Uterus (tissue), 4 donors: ENCODE data around the gene RGS11. TPM values are rescaled to one million over a fixed set of nuclear protein-coding genes. Genes with fewer than 3 reads are reported as not detected.

Experiments used
- DNase-seq, 2 donors: peaks; one replicate each; pipeline ENCODE4 v3.0.0-alpha.2; 2019 to 2020
- H3K27ac ChIP-seq, 2 donors: fragments of 200-600 bp; sonication (generic); 1 replicate in 1 of 2; 2 replicates in 1 of 2; pipeline ENCODE4 v1.5.1; 2016 to 2018
- H3K27me3 ChIP-seq, 2 donors: fragments of 200-600 bp; sonication (generic); one replicate each; pipeline ENCODE4 v1.5.1; 2018 to 2019; ENCODE audit warnings: control low read depth in 1 of 2
- H3K36me3 ChIP-seq, 2 donors: fragments of 200-600 bp; sonication (generic); one replicate each; pipeline ENCODE4 v1.5.1; 2019; ENCODE audit warnings: control low read depth in 1 of 2
- H3K4me1 ChIP-seq, 2 donors: fragments of 200-600 bp; sonication (generic); one replicate each; pipeline ENCODE4 v1.5.1; 2018 to 2019; ENCODE audit warnings: control low read depth in 1 of 2
- H3K4me3 ChIP-seq, 2 donors: fragments of 200-600 bp; sonication (generic); 1 replicate in 1 of 2; 2 replicates in 1 of 2; pipeline ENCODE4 v1.5.1; 2018 to 2019; ENCODE audit warnings: mild to moderate bottlenecking in 1 of 2
- H3K9me3 ChIP-seq, 2 donors: fragments of 200-600 bp; sonication (generic); one replicate each; pipeline ENCODE4 v1.5.1; 2019; ENCODE audit warnings: control low read depth in 1 of 2
- CTCF ChIP-seq, 4 experiments: fragments of 200-600 bp in 2 of 4; fragments of 450-650 bp in 2 of 4; sonication (generic) in 2 of 4; IDR thresholded peaks; one replicate each; pipeline ENCODE4 v1.5.1; 2016 to 2019; ENCODE audit warnings: antibody characterized with exemption in 4 of 4, mild to moderate bottlenecking in 2 of 4, moderate library complexity in 1 of 4
- POLR2A ChIP-seq, 2 donors: fragments of 450-650 bp; IDR thresholded peaks; one replicate each; pipeline ENCODE4 v1.6.1; 2016; ENCODE audit warnings: antibody characterized with exemption in 2 of 2, mild to moderate bottlenecking in 1 of 2, moderate library complexity in 1 of 2
- intact Hi-C: fragments of 100-400 bp; cut with DNase I; formaldehyde crosslinking; loops from one replicate; pipeline ENCODE4 v1.15.1; 2023; ENCODE audit warnings: low total_unique reads
- total RNA-seq, 4 donors: library from RNA; depleted of rRNA in 3 of 4; stranded (reverse); fragments of >200 nt in 3 of 4; gene quantifications; one replicate each; pipeline versions ENCODE4 v1.1.0 to v1.2.4, GENCODE V29; 2014 to 2023
- donor health status: DM: yes; HTN: yes; CAD: no.

The RGS11 gene
- total RNA-seq, 4 donors from 2014 or later = 1.1 to 2.4 (median 2.3) TPM; not detected in 1

- no peaks in the 10 kb centered on the region for H3K9me3 ChIP-seq
- H3K27me3 ChIP-seq = no peaks in the 10 kb centered on the region
- no peaks in the 10 kb centered on the region for H3K36me3 ChIP-seq
Observed at GRCh38 chr16:314351-314750, 38.6 kb upstream of the RGS11 start.

GRCh38 chr16:311725-312124 lies 36.0 kb upstream of the RGS11 start:
- Histone ChIP-seq H3K4me1 (no peaks in the 10 kb centered on the region), H3K4me3 (no peak overlapping the region), H3K9me3 (no peaks in the 10 kb centered on the region), H3K27ac (no peak overlapping the region), H3K27me3 (no peaks in the 10 kb centered on the region), H3K36me3 (no peaks in the 10 kb centered on the region)
- intact Hi-C loops = no loop called here
- TF ChIP-seq CTCF (IDR thresholded peaks at IDR 0.05) (no peak), POLR2A (IDR thresholded peaks at IDR 0.05) (no peak)
- DNase-seq = no peak

More at GRCh38 chr16:314351-314750, 38.6 kb upstream of the RGS11 start:
- Histone ChIP-seq H3K27ac (no peak overlapping the region), H3K4me3 (no peak overlapping the region), H3K4me1 (no peaks in the 10 kb centered on the region)
- DNase-seq = no peak
- intact Hi-C loops = no loop called here
- TF ChIP-seq POLR2A (IDR thresholded peaks at IDR 0.05) (no peak), CTCF (IDR thresholded peaks at IDR 0.05) (no peak)

GRCh38 chr16:309476-309875 lies 33.7 kb upstream of the RGS11 start:
- H3K27me3 ChIP-seq = no peaks in the 10 kb centered on the region
- intact Hi-C loops = no loop called here
- no peak overlapping the region for H3K27ac ChIP-seq
- H3K9me3 ChIP-seq = no peaks in the 10 kb centered on the region
- H3K4me3 ChIP-seq = no peak overlapping the region
- no peak for TF ChIP-seq POLR2A (IDR thresholded peaks at IDR 0.05)
- no peak for TF ChIP-seq CTCF (IDR thresholded peaks at IDR 0.05)
- no peak for DNase-seq
- no peaks in the 10 kb centered on the region for H3K36me3 ChIP-seq
- H3K4me1 ChIP-seq = no peaks in the 10 kb centered on the region

GRCh38 chr16:307691-308312 lies 32.1 kb upstream of the RGS11 start:
- Histone ChIP-seq H3K36me3 (no peaks in the 10 kb centered on the region), H3K27ac (no peak overlapping the region), H3K4me3 (no peak overlapping the region), H3K27me3 (no peaks in the 10 kb centered on the region), H3K4me1 (no peaks in the 10 kb centered on the region), H3K9me3 (no peaks in the 10 kb centered on the region)
- TF ChIP-seq POLR2A (IDR thresholded peaks at IDR 0.05) (no peak), CTCF (IDR thresholded peaks at IDR 0.05) (no peak)
- intact Hi-C loops = no loop called here
- DNase-seq = no peak

- H3K27ac ChIP-seq = no peak overlapping the region
- no peak for TF ChIP-seq POLR2A (IDR thresholded peaks at IDR 0.05)
- TF ChIP-seq CTCF (IDR thresholded peaks at IDR 0.05) = no peak
- DNase-seq = no peak
- H3K36me3 ChIP-seq = no peaks in the 10 kb centered on the region
- no peaks in the 10 kb centered on the region for H3K9me3 ChIP-seq
- H3K4me3 ChIP-seq = no peak overlapping the region
- no peaks in the 10 kb centered on the region for H3K4me1 ChIP-seq
- intact Hi-C loops = no loop called here
- no peaks in the 10 kb centered on the region for H3K27me3 ChIP-seq
Observed at GRCh38 chr16:306911-307370, 31.2 kb upstream of the RGS11 start.
